NCI-H2196 treated with DMSO at 0.1 percent for 48 hours (cell line): ENCODE measurements around the gene CIDEC.

Source experiments
- DNase-seq: peaks from one replicate; lab custom pipeline; 2025; ENCODE audit not compliant: unreplicated experiment; lab: John Stamatoyannopoulos, UW

CIDEC gene

GRCh38 chr3:9817436-9817835 is 62.6 kb downstream of the CIDEC start:
- DNase-seq: no peak
